Type B pancreatic cell (in vitro differentiated cells): ENCODE results near the gene PLSCR3. TPM values are rescaled to one million over a fixed set of nuclear protein-coding genes. Genes with fewer than 3 reads are reported as not detected.
A peak's percentile ranks its signal among the peaks of the same experiment; 100 is the strongest.

Experiments used
- DNase-seq: peaks from one replicate; pipeline ENCODE4 v3.0.0; 2021; ENCODE audit warnings: mixed read lengths; ENCODE audit not compliant: unreplicated experiment; ENCODE audit errors: extremely low spot score
- H3K27ac Mint-ChIP-seq: 2 replicates; pipeline ENCODE4 v1.8.0; 2021; ENCODE audit warnings: mild to moderate bottlenecking, mixed read lengths
- H3K27me3 Mint-ChIP-seq: 2 replicates; pipeline ENCODE4 v1.8.0; 2021; ENCODE audit warnings: mixed read lengths
- H3K36me3 Mint-ChIP-seq: 2 replicates; pipeline ENCODE4 v1.8.0; 2021; ENCODE audit warnings: mixed read lengths
- H3K4me1 Mint-ChIP-seq: one replicate; pipeline ENCODE4 v1.8.0; 2021; ENCODE audit warnings: mixed read lengths; ENCODE audit not compliant: unreplicated experiment
- H3K4me3 Mint-ChIP-seq: 2 replicates; pipeline ENCODE4 v1.8.0; 2021; ENCODE audit warnings: mild to moderate bottlenecking, mixed read lengths
- H3K9me3 Mint-ChIP-seq: 2 replicates; pipeline ENCODE4 v1.8.0; 2021; ENCODE audit warnings: mixed read lengths
- total RNA-seq: library from RNA; stranded (reverse); gene quantifications from 2 replicates; pipeline ENCODE4 v1.2.1, GENCODE V29; 2021; ENCODE audit warnings: low replicate concordance
- TF ChIP-seq, protein P1 (sequence below): fragments of 200-600 bp; sonication (generic); conservative IDR thresholded peaks from 2 replicates; pipeline ENCODE4 v1.5.0; 2021; ENCODE audit warnings: antibody characterized with exemption, mild to moderate bottlenecking

The PLSCR3 gene
- total RNA-seq, 1 donor from 2014 or later, result 39.8 TPM

DNA sequence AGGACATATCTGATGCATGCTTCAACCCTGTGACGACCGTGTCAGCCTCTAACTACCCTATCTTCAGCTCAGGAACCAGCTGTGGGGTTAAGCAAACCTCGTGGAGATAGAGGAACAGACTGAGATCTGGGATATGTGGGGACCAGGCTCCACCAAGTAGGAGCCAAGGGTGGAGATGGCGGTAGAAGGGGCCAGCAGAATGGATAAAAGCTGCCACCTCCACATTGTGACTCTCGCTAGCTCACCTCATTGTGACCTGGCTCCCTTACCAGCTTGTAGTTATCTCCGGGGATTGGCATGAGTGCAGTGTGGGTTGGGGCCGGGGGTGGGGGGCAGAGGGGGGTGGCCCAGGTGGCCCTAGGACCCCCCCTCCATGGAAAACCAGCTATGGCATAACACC lies 31.0 kb upstream of the PLSCR3 start, which contains the start of gene SPEM2:
Gene SPEM2 (plus strand): TSS at position 301 of the 400 bp plus-strand sequence. CDS start 73 bp downstream, at position 374.
- H3K4me1 Mint-ChIP-seq, result no peaks in the 10 kb centered on the region
- H3K4me3 Mint-ChIP-seq, result no peak within 1 kb of the TSS
- no peaks in the 10 kb centered on the region for H3K9me3 Mint-ChIP-seq
- H3K27ac Mint-ChIP-seq, result no peak within 1 kb of the TSS
- no peak for DNase-seq
- TF ChIP-seq, protein P1, sequence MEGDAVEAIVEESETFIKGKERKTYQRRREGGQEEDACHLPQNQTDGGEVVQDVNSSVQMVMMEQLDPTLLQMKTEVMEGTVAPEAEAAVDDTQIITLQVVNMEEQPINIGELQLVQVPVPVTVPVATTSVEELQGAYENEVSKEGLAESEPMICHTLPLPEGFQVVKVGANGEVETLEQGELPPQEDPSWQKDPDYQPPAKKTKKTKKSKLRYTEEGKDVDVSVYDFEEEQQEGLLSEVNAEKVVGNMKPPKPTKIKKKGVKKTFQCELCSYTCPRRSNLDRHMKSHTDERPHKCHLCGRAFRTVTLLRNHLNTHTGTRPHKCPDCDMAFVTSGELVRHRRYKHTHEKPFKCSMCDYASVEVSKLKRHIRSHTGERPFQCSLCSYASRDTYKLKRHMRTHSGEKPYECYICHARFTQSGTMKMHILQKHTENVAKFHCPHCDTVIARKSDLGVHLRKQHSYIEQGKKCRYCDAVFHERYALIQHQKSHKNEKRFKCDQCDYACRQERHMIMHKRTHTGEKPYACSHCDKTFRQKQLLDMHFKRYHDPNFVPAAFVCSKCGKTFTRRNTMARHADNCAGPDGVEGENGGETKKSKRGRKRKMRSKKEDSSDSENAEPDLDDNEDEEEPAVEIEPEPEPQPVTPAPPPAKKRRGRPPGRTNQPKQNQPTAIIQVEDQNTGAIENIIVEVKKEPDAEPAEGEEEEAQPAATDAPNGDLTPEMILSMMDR, result no peak
- no peaks in the 10 kb centered on the region for H3K36me3 Mint-ChIP-seq
- no peaks in the 10 kb centered on the region for H3K27me3 Mint-ChIP-seq

DNA sequence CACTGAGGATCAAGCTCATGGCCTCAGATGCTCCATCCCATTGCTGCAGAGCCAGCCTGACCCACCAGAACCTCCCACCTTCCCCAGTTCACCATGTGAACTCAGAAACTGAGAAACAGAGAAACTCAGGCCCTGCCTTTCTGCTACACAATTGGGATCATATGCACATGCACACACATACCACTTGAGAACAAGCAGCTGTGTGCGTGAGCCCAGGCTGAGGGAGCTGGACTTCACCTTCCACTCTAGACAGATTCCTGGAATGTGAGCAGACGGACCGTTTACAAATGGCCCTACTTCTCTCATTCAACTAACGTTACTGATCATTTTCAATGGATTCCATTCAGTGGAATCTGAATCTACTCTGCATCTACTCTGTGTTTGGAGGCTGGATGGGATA lies 29.4 kb upstream of the PLSCR3 start:
- no peak for DNase-seq
- H3K27ac Mint-ChIP-seq, result no peak overlapping the region
- TF ChIP-seq, protein P1, result no peak
- H3K27me3 Mint-ChIP-seq, result no peaks in the 10 kb centered on the region
- no peaks in the 10 kb centered on the region for H3K36me3 Mint-ChIP-seq
- H3K4me1 Mint-ChIP-seq, result peaks cover 12% of the 10 kb centered on the region
- H3K4me3 Mint-ChIP-seq, result no peak overlapping the region
- H3K9me3 Mint-ChIP-seq, result no peaks in the 10 kb centered on the region

DNA sequence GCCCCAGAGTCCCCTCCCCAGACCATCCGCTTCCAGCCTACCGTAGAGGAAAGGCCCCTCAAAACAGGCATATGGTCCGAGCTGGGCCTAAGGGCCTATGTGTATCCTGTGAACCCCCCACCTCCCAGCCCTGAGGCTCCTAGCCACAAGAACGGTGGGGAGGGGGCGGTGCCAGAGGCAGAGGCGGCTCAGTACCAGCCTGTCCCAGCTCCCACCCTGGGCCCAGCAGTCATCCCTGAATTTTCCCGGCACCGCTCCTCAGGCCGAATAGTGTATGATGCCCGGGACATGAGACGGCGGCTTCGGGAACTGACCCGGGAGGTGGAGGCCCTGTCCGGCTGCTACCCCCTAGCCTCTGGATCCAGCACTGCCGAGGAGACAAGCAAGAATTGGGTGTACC lies 26.9 kb upstream of the PLSCR3 start:
- Mint-ChIP-seq H3K36me3 (peaks cover 6% of the 10 kb centered on the region), H3K27ac (no peak overlapping the region), H3K4me3 (no peak overlapping the region), H3K27me3 (no peaks in the 10 kb centered on the region), H3K4me1 (peaks cover 12% of the 10 kb centered on the region), H3K9me3 (no peaks in the 10 kb centered on the region)
- no peak for DNase-seq
- TF ChIP-seq, protein P1, result no peak

DNA sequence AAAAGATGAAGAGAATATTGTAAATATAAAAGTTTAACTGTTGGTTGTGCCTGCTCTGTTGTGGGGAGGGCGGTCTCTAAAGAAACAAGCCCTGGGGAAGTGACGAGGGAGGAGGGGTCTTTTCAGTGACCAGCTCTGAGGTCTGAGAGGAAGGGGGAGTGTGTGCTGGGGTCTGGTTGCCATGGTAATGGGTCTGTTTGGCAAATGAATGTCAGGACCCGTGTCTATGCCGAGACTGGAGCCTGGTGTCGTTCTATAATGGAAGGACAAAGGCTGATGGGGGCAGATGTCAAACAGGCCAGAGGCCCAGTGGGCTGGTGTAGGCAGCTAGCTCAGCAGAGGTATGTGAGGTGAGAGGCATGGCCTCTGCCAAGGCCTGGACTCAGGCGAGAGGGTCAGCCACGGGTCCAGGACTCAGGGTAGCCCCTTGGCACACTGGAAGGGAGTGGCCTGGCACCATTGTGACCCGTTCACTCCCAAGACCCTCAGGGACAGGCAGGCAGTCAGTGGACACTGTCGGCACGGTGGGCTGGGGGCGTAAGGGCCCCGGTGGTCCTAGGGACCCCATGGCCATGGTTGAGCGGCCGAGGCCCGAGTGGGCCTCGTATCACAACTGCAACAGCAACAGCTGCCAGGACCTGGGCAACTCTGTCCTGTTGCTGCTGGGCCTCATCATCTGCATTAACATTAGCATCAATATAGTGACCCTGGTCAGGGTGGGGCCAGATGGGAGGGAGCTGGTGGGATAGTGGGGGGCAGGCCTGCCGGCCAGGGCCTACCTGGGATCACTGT lies 25.7 kb upstream of the PLSCR3 start, which contains the start of gene SPEM1:
Gene SPEM1 (plus strand): TSS at position 506 of the 792 bp plus-strand sequence. CDS start 61 bp downstream, at position 567.
- TF ChIP-seq, protein P1, result no peak
- no peaks in the 10 kb centered on the region for H3K9me3 Mint-ChIP-seq
- peak within 1 kb of the TSS; percentile 73 for H3K27ac Mint-ChIP-seq
- H3K36me3 Mint-ChIP-seq, result peaks cover 7% of the 10 kb centered on the region
- H3K4me1 Mint-ChIP-seq, result peaks cover 12% of the 10 kb centered on the region
- DNase-seq, result no peak
- H3K4me3 Mint-ChIP-seq, result no peak within 1 kb of the TSS
- H3K27me3 Mint-ChIP-seq, result no peaks in the 10 kb centered on the region

DNA sequence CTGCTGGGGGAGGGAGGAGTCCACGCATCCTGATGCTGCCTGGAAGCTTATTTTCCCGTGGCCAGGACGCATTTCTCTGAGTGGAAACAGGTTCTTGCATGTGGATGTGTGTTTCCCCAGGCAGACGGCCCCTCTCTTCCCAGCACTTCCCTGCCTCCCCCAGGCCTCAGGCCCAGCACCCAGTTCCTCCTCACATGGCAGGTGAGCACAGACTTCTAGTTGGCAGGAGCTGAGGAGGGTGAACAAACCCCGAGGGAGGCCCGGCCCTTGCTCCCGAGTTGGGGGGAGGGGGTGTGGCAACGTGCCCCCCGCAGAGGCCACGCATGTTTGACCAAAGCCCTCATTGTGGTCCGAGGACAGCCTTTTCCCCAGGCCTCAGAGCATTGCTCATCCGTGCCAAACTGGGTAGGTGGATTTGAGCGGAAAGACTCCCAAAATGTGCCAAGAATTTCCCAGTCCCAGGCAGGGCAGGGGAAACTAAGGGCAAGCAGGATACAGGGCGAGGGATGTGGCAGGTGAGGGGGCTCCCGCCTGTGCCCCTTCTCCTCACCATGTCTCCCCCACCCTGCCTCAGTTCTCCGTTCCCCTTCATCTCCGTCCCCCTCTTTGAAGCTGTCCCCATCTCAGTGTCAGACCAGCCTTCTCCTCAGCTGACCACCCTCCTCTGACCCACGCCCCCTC lies 24.3 kb upstream of the PLSCR3 start:
- Mint-ChIP-seq H3K9me3 (no peaks in the 10 kb centered on the region), H3K4me3 (no peak overlapping the region), H3K27ac (no peak overlapping the region), H3K27me3 (no peaks in the 10 kb centered on the region), H3K4me1 (peaks cover 12% of the 10 kb centered on the region), H3K36me3 (peaks cover 7% of the 10 kb centered on the region)
- no peak for DNase-seq
- TF ChIP-seq, protein P1, result no peak
